Measurements from ENCODE around the gene PYGB. TPM values are rescaled to one million over a fixed set of nuclear protein-coding genes. Genes with fewer than 3 reads are reported as not detected.
A peak's percentile ranks its signal among the peaks of the same experiment; 100 is the strongest.

PYGB gene
- total and polyA plus RNA-seq, 2 donors (not counting 1 experiment from before 2014, with no cell fraction given), result 22.5 to 30.6 TPM

GRCh38 chr20:25246182-25246999 is 1.5 kb upstream of the PYGB start:
- peak overlapping the region in 3 of 5 experiments; percentile 75 to 94 (median 88) for H3K4me3 ChIP-seq (ENCODE audit: control extremely low read depth in 1 of 5, extremely low read depth in 1 of 5, insufficient read depth in 1 of 5, low read depth in 2 of 5, low read length in 4 of 5)
- peaks cover 0 to 9% (median 3%) of the 10 kb centered on the region in 4 experiments for H3K27me3 ChIP-seq (replicated peaks in 1 of 4; ENCODE audit: control extremely low read depth in 1 of 4, control insufficient read depth in 3 of 4, insufficient read depth in 4 of 4, low read length in 3 of 4)
- WGBS (ENCODE audit: insufficient coverage), result 73% methylated on average over 7 of the region's 9 CpGs
- peak overlapping the region; percentile 100 for H2AFZ ChIP-seq (ENCODE audit: insufficient read depth, low read depth, low read length, poor library complexity, severe bottlenecking)
- H3K9ac ChIP-seq (ENCODE audit: low read length), result peak overlapping the region; percentile 87
- H4K20me1 ChIP-seq (ENCODE audit: control insufficient read depth, insufficient read depth, low read length, poor library complexity, severe bottlenecking), result no peaks in the 10 kb centered on the region
- H3K4me1 Mint-ChIP-seq, result peaks cover 31% of the 10 kb centered on the region
- peaks cover 6% of the 10 kb centered on the region for H3K9me3 Mint-ChIP-seq (ENCODE audit: insufficient read depth)
- no peak for ATAC-seq (ENCODE audit: low read depth)
- peaks cover 26% of the 10 kb centered on the region for H3K27me3 Mint-ChIP-seq
- CTCF ChIA-PET, result interaction anchor here (1.2 to 1.8 kb wide), 3 partner anchors 25 to 153 kb away, joined by 3 to 7 read pairs (median 4); partner anchors contain the start of gene ENTPD6
- H3K27ac ChIP-seq (ENCODE audit: low read length in 2 of 2), result no peak overlapping the region
- peaks cover 0 to 2% of the 10 kb centered on the region in 2 experiments for H3K36me3 ChIP-seq (replicated peaks in 1 of 2; ENCODE audit: control extremely low read depth in 1 of 2, control insufficient read depth in 1 of 2, extremely low read depth in 1 of 2, insufficient read depth in 2 of 2, low read length in 1 of 2)
- peak overlapping the region; percentile 86 for H3K4me2 ChIP-seq (replicated peaks; ENCODE audit: low read depth, low read length, poor library complexity, severe bottlenecking)
- TF ChIP-seq CTCF (IDR thresholded peaks at IDR 0.05) (no peak), EZH2 (IDR thresholded peaks at IDR 0.05; ENCODE audit: borderline replicate concordance, insufficient read depth, low read depth, low read length, poor library complexity, severe bottlenecking) (no peak)
- POLR2A ChIA-PET, result interaction anchor here (1.1 kb wide), 1 partner anchor 35 kb away, joined by 5 read pairs; no protein-coding TSS in a partner anchor
- peaks cover 0 to 5% (median 0%) of the 10 kb centered on the region in 3 donors for H3K9me3 ChIP-seq (ENCODE audit: control extremely low read depth in 1 of 3, control insufficient read depth in 2 of 3, insufficient read depth in 1 of 3, low read length in 2 of 3)
- peak overlapping the region; percentile 96 for H3K4me3 Mint-ChIP-seq
- peaks cover 18 to 21% of the 10 kb centered on the region in 2 donors for H3K4me1 ChIP-seq (ENCODE audit: control insufficient read depth in 2 of 2, insufficient read depth in 2 of 2, low read length in 2 of 2)
- DNase-seq, result peak; percentile 32
- intact Hi-C loops (cut with micrococcal nuclease), result loop anchor here (2.0 to 5.0 kb wide), 4 partner anchors 36 to 1889 kb away; partner anchors contain the start of genes ACSS1 and GINS1
- H3K79me2 ChIP-seq (ENCODE audit: control insufficient read depth, insufficient read depth, low read length), result peaks cover 29% of the 10 kb centered on the region
- H3K27ac Mint-ChIP-seq, result peak overlapping the region; percentile 68

Measured in B cell (primary cell).